NCI-H2081 (cell line): ENCODE measurements around the gene TOX3.

ENCODE experiments used
- DNase-seq, 2 experiments: peaks; one replicate each; lab custom pipeline; 2025; lab: John Stamatoyannopoulos, UW

The TOX3 gene

DNA sequence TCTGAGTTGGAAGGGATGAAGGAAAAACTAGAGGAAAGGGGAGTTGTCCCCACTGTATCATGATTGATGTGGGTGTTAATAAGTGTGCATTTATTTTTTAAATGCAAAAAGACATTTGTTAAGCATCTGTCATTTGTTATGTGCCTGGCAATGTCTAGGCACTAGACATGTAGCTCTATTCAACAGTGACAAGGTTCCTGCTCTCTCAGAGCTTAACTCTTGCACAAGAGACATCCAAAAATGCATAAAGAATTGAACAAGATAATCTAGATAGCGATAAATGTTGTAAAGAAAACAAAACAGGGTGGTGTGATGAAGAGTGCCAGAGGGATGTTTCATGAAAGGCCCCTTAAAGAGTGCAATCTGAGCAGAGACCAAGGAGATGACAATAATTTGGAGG lies 148.9 kb downstream of the TOX3 start:
- DNase-seq = no peak

DNA sequence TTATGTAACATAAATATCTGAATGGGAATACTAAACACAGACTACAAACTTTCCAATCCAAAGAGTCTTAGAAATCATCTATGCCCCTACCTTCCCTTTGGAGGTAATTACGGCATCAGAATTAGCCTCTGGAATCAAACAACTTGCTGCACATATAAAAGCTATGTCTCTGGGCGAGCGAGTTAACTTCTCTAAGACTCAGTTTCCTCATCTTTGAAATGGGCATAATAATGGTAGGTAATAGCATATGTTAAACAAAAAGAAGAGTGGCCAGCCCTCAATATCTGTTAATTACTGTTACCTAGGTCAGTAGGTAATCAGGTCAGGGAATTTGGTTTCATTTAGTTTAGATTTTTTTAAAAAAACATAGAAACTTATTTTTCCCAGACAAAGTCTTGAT lies 153.5 kb downstream of the TOX3 start:
- DNase-seq = no peak

GRCh38 chr16:52389045-52389444 lies 157.9 kb downstream of the TOX3 start:
- no peak for DNase-seq
